ENCODE results near the gene F11R. TPM values are rescaled to one million over a fixed set of nuclear protein-coding genes. Genes with fewer than 3 reads are reported as not detected.

Gene F11R
- 7.0 and 19.7 TPM in 2 replicates for total RNA-seq

DNA sequence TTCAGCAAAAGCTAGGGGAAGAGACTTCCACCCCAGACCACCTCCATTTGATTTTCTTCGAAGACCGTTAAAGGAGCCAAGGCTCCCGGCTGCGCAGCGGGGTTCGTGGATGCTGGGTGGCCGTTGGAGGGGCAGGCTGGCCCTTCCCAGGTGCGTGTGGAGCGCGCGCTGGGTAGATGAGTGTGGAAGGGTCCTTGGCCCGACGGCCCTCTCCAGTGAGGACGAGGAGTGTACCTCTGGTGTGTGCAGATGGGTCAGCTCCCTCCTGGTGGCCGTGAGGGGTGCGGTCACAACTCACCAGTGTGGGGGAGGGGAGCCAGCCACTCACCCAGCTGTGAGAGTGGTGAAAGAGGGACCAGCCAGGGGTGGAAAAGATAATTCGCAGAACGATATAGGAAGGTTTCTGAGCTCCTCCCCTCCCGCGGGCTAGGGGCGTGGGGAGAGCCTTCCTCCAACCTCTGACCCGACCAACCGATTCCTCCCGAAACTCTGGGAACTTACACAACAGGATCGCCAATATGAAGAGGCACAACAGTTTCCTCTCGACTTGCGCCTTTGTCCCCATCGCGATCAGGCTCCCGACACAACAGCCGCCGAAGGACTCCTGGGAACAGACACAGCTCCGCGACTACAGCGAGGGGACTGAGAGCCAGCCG lies at the start of gene F11R:
Gene F11R (minus strand): TSS at position 644 of the 656 bp plus-strand sequence. CDS start 79 bp downstream, at position 565.

DNA sequence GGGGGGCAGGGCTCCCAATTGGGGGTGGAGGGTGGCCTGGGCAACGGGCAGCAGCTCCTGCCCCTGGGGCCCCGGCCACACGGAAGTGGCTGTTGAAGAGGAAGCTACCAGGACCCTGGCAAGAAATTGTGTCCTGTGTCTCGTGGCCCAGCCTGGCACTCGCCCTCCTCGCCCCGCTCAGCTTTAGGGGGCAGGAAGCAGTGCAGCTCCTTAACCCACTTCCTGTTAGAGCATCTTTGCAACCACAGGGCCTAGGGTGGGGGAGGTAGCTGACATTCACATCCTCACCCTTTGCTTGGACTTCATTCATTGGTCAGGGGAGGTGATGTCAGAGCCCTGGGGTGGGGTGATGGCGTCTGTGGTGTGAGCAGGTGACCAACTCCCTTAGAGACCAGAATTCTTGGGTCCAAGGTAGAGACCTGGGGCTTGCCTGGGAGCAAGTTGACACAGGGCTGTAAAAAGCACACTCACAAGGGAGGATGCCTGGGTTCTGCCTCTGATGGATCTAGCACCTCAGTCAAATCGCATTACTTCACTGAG lies 48.8 kb upstream of the F11R start, which contains the start of gene ARHGAP30:
Gene ARHGAP30 (minus strand): TSS at position 161 of the 540 bp plus-strand sequence. CDS start 267 bp downstream, outside the sequence.

DNA sequence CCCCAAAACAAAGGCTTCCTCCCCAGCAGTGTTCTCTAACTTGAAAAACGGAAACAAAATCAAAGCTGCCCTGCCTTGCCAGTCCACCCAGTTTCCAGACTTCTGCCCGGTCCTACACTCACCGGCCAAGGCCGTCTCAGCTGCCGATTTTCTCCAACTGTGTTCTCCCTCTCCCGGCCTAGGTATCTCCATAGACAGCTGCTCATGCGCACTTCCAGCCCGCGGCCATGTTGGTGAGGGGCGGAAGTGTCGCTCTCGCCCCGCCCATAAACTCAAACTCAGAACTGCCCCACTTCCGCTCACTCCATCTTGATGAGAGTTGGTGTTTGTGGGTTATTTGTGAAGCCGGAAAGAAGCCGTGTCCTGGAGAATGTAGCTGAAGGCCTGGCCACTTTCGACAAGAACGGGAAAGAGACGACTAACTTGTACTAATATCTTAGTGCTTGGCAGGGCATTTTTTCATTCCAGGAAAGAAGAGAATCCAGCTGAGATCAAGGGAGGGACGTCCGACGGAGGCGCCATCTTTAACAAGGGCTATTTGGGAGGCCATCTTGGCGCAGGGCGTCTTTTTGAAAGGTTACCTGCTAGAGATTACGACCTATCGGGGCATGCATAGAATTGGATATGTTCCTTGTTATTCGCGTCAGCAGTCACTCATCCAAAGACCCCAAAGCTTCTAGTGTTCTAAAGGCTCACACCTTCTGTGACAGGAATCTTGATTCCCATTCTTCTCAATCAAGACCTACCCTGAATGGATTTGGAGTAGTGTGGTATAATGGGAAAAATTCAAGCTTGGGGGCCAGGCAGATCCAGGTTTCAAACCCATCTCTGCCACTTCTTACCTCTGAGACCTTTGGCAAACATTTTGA lies 25.0 kb upstream of the F11R start, which contains the start of gene USF1:
Gene USF1 (minus strand): TSS at position 242 of the 869 bp plus-strand sequence. CDS start 2,702 bp downstream, outside the sequence.

DNA sequence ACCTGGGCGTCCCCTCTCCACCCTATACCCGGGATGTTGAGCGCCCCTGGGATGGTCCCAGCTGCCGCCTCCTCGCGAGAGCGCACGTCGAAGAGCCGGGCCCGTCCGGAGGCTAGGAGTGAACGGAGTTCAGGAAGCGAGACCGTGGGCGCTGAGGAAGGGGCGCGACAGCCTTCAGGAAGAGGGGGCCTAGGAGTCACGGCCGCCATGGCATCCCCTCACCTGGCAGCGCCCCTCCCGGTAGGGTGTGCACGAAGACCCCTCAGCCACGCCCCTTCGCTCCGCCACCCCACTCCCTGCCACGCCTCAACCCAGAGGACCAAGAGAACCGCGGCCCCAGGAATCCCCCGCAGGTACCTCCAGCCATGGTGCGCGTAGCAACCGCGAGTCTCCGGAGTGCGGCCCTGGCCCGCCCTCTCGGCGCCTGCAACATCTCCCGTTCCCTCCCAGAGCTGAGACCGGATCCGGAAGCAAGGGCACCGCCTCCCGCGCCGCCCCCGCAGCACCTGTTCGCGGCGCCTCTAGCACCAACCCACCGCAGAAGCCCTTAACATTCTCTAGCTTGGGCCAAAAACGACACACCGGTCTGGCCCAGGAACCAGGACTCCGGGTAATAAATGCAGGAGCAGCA lies 17.7 kb upstream of the F11R start, which contains the start of gene TSTD1:
Gene TSTD1 (minus strand): TSS at position 442 of the 631 bp plus-strand sequence. CDS start 75 bp downstream, at position 367.

DNA sequence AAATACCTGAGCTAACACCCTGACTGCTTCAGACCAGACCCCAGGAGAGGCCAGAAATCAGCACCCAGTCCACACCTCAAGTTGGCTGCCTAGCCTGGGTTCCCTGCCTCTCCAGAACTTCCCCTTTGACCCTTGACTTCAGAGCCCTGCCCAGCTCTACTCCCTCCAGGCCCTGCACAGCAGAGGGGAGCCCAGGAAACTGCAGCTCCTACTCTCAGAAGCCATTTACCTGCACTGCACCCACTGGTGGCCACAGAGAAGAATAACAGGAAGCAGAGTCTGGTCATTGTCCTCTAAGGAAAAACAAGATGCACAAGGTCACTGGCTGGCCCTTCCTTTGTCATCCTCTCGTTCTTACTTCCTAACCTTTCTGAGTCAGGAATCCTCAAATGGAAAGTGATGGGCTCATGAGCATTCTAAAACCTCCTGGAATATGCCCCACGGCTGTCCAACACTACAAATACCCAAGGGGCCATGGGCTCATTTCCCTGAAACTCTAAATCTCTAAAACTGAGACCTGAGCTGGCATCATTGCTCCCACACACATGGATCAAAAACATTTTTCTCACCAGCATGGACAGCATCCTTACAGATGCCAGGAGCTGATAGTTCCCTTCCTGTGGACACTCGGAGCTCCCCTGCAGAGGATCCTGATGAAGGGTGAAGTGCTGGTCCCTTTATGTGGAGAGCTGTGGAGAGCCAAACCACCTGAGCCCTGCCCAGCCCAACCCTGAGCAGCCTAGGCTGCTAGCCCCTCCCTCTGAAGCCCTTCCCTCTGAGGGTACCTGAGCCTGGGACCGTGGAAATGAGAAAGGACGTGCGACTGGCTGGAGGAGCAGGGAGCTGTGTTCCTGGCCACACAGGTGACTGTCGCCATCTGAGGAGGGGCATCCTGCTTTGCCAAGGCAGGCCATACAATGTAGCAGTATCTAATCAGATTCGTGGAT lies 66.5 kb downstream of the F11R start, which contains the start of gene ITLN2:
Gene ITLN2 (minus strand): TSS at position 652 of the 947 bp plus-strand sequence. CDS start 68 bp downstream, at position 584.

Other genes starting within 250 kb of the F11R start
- not detected in 2 replicates for gene LY9, start 225.0 kb downstream of the F11R start, total RNA-seq
- not detected in 2 replicates for gene CD244, start 158.3 kb downstream of the F11R start, total RNA-seq
- not detected in 2 replicates for gene ITLN1, start 136.0 kb downstream of the F11R start, total RNA-seq
- not detected in 2 replicates for gene ITLN2, start 66.3 kb downstream of the F11R start, total RNA-seq
- gene TSTD1, start 17.8 kb upstream of the F11R start, total RNA-seq = 14.4 and 14.6 TPM in 2 replicates
- gene USF1, start 24.8 kb upstream of the F11R start, total RNA-seq = 26.8 and 27.8 TPM in 2 replicates
- not detected in 2 replicates for gene ARHGAP30, start 48.7 kb upstream of the F11R start, total RNA-seq
- 0.65 and 0.72 TPM in 2 replicates for gene NECTIN4, start 68.4 kb upstream of the F11R start, total RNA-seq
- gene KLHDC9, start 77.2 kb upstream of the F11R start, total RNA-seq = 0.96 and 1.0 TPM in 2 replicates
- 32.3 and 71.8 TPM in 2 replicates for gene PFDN2, start 96.9 kb upstream of the F11R start, total RNA-seq
- gene NIT1, start 97.0 kb upstream of the F11R start, total RNA-seq = 35.5 and 44.5 TPM in 2 replicates
- 22.4 and 25.6 TPM in 2 replicates for gene DEDD, start 111.5 kb upstream of the F11R start, total RNA-seq
- gene UFC1, start 132.8 kb upstream of the F11R start, total RNA-seq = 52.1 and 70.3 TPM in 2 replicates
- gene USP21, start 138.3 kb upstream of the F11R start, total RNA-seq = 12.3 and 24.3 TPM in 2 replicates
- gene PPOX, start 145.3 kb upstream of the F11R start, total RNA-seq = 10.9 and 12.7 TPM in 2 replicates
- 30.5 and 33.3 TPM in 2 replicates for gene B4GALT3, start 156.4 kb upstream of the F11R start, total RNA-seq
- gene ADAMTS4, start 177.9 kb upstream of the F11R start, total RNA-seq = 7.4 and 11.0 TPM in 2 replicates
- gene NDUFS2, start 181.2 kb upstream of the F11R start, total RNA-seq = 109 and 222 TPM in 2 replicates
- 0.26 and 6.1 TPM in 2 replicates for gene FCER1G, start 194.1 kb upstream of the F11R start, total RNA-seq
- gene APOA2, start 202.5 kb upstream of the F11R start, total RNA-seq = not detected in 2 replicates
- gene TOMM40L, start 204.9 kb upstream of the F11R start, total RNA-seq = 12.1 and 12.7 TPM in 2 replicates
- gene NR1I3, start 217.1 kb upstream of the F11R start, total RNA-seq = not detected in 2 replicates
- not detected in 2 replicates for gene PCP4L1, start 237.6 kb upstream of the F11R start, total RNA-seq